Measurements from ENCODE around the gene CTNNA3.

- TF ChIP-seq RAD21 (conservative IDR thresholded peaks at IDR 0.05) (no peak), EP300 (conservative IDR thresholded peaks at IDR 0.05; ENCODE audit: poor library complexity, severe bottlenecking) (peak; percentile 87), TAF1 (IDR thresholded peaks at IDR 0.05; ENCODE audit: low read depth) (no peak), REST (IDR thresholded peaks at IDR 0.05; ENCODE audit: borderline replicate concordance) (peak; percentile 94), CTCF (IDR thresholded peaks at IDR 0.05; ENCODE audit: poor library complexity, severe bottlenecking) (no peak), SMC3 (conservative IDR thresholded peaks at IDR 0.05; ENCODE audit: poor library complexity) (no peak), MXI1 (conservative IDR thresholded peaks at IDR 0.05; ENCODE audit: poor library complexity, severe bottlenecking) (no peak), EZH2 (IDR thresholded peaks at IDR 0.05; ENCODE audit: borderline replicate concordance, insufficient read depth, low read length, poor library complexity, severe bottlenecking) (no peak), POLR2AphosphoS5 (IDR thresholded peaks at IDR 0.05) (peak; percentile 71)
Observed at GRCh38 chr10:67171970-67172369, 524.0 kb downstream of the CTNNA3 start.
